WERI-Rb-1 (cell line): ENCODE measurements around the gene TCEANC2.
"Not testable (repeated sequence)": the region's sequence is repeated elsewhere in the genome, so short reads cannot be mapped to it uniquely, and the experiment has no call there.

Source experiments
- DNase-seq: peaks from one replicate; pipeline ENCODE4 v3.0.0-alpha.2; 2020
- H3K27ac ChIP-seq: fragments of 250-450 bp; sonication (Bioruptor Pico); 2 replicates; pipeline ENCODE4 v1.5.1; 2020; ENCODE audit warnings: mild to moderate bottlenecking, moderate library complexity
- H3K27me3 ChIP-seq: fragments of 250-450 bp; sonication (Bioruptor Pico); 2 replicates; pipeline ENCODE4 v1.5.1; 2021; ENCODE audit warnings: mild to moderate bottlenecking, low read depth, moderate library complexity; ENCODE audit not compliant: insufficient read depth, severe bottlenecking
- H3K36me3 ChIP-seq: fragments of 250-450 bp; sonication (Bioruptor Pico); 2 replicates; pipeline ENCODE4 v1.5.1; 2020; ENCODE audit warnings: mild to moderate bottlenecking, moderate library complexity
- H3K4me3 ChIP-seq: 2 replicates; pipeline ENCODE4 v1.5.1; 2011; ENCODE audit warnings: low read depth, mild to moderate bottlenecking, control low read depth, low read length
- H3K9me3 ChIP-seq: fragments of 250-450 bp; sonication (Bioruptor Pico); 2 replicates; pipeline ENCODE4 v1.5.1; 2021; ENCODE audit warnings: mild to moderate bottlenecking, moderate library complexity; ENCODE audit not compliant: severe bottlenecking
- TF ChIP-seq, protein P1 (sequence below): IDR thresholded peaks from 2 replicates; pipeline ENCODE4 v1.5.1; 2011; ENCODE audit warnings: low read depth, mild to moderate bottlenecking, control low read depth, inconsistent platforms, low read length

The TCEANC2 gene

DNA sequence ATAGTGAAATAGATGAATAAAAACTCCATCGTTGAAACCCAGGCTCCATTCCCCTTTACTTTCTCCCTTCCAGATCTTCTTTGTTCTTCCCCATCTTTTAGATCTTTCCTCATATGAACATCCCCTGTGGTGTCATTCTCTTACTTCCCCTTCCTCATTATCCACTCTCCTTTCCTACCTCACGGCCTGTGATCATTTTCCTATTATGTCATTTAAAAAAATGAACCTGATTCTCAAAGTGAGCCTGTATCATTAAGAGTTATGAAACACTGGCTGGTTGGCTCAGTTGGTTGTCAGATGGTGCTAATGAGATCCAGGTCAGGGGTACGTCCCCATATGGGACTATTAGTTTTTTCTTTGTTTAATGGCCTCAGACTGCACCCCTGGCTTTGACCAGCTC, 38.3 kb downstream of the TCEANC2 start:
- H3K4me3 ChIP-seq = no peak overlapping the region
- no peaks in the 10 kb centered on the region for H3K9me3 ChIP-seq
- no peaks in the 10 kb centered on the region; the same call in 1 of the 2 replicates for H3K36me3 ChIP-seq
- TF ChIP-seq, protein P1, sequence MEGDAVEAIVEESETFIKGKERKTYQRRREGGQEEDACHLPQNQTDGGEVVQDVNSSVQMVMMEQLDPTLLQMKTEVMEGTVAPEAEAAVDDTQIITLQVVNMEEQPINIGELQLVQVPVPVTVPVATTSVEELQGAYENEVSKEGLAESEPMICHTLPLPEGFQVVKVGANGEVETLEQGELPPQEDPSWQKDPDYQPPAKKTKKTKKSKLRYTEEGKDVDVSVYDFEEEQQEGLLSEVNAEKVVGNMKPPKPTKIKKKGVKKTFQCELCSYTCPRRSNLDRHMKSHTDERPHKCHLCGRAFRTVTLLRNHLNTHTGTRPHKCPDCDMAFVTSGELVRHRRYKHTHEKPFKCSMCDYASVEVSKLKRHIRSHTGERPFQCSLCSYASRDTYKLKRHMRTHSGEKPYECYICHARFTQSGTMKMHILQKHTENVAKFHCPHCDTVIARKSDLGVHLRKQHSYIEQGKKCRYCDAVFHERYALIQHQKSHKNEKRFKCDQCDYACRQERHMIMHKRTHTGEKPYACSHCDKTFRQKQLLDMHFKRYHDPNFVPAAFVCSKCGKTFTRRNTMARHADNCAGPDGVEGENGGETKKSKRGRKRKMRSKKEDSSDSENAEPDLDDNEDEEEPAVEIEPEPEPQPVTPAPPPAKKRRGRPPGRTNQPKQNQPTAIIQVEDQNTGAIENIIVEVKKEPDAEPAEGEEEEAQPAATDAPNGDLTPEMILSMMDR = no peak
- H3K27ac ChIP-seq = no peak overlapping the region
- no peak for DNase-seq
- H3K27me3 ChIP-seq = no peaks in the 10 kb centered on the region

DNA sequence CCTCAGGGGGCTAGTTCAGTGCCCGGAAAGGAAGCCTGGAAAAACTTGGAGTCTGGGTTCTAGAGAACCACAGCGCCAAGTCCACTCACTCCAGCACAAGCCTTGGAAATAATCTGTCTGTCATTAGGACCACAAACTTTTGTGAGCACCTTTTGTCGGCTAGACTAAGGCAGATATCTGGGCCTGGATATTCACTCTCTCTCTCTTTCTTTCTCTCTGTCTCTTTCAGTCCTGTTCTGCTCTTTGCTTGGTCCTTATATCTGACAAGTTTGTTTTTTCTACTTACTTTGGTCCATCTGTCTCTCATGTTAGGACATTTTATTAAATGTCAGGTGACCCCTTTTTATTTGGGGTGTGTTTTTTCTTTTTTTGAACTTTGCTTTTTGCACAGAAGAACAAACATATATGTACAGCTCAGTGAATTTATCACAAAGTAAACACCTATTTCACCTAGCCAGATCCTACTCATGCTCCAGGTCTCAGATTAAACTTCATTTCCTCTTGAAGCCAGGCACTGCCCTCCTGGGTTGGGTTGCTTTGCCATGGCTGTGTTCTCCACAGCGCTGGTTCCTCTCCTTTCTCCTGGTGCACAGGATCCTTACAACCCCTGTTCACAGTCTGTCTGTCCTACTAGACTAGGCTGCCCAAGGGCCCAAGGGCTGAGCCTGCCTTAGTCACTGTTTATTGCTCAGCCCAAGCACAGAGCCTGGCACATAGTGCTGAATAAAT, 40.8 kb downstream of the TCEANC2 start:
- Histone ChIP-seq H3K36me3 (no peaks in the 10 kb centered on the region; the same call in 1 of the 2 replicates), H3K27ac (no peak overlapping the region), H3K9me3 (no peaks in the 10 kb centered on the region), H3K4me3 (no peak overlapping the region), H3K27me3 (no peaks in the 10 kb centered on the region)
- TF ChIP-seq, protein P1 = no peak
- DNase-seq = no peak

DNA sequence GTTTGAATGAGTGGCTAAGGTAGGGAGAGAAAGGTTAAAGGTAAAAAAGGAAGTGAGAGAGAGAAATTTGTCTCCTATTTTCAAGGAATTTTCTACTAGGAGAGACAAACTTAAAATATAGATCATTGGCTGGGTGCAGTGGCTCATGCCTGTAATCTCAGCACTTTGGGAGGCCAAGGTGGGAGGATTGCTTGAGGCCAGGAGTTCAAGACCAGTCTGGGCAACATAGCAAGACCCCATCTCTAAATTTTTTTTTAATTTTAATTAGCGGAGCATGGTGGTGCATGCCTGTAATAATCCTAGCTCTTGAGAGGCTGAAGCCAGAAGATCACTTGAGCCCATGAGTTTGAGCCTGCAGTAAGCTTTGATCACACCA, 41.3 kb downstream of the TCEANC2 start:
- not testable (repeated sequence) for DNase-seq, H3K36me3 ChIP-seq, H3K9me3 ChIP-seq, H3K27me3 ChIP-seq, H3K4me3 ChIP-seq, H3K27ac ChIP-seq

DNA sequence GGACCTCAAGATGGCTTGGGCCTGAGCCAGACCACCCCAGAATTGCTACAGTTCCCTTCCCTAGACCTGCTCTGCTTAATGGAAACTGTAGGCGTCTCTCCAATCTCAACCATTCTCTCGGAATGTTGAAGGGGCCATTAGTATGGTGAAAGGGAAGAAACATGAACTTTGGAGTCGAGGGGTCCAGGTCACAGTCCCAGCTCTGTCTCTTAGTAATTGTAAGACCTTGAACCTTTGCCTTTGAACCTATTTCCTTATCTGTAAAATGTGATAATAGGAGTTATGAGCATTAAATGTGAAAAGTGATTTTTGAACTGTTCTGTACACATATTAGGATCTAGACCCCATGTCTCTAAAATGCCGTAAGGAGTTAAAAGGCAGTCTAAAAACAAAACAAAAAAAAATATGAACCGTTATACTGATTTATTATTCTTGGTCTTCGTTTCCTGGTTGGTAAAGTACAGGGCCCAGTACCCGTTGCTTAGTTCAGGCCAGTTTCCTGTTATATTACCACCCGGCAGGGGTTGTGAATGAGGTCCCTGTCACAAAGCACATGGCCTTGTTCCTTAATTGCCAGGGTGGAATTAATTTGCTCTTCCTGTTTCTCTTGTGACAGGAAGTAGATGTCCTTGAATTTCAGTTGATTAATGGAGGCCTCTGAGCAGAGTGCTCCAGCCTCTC, 42.3 kb downstream of the TCEANC2 start:
- no peak overlapping the region for H3K27ac ChIP-seq
- TF ChIP-seq, protein P1 = no peak
- no peaks in the 10 kb centered on the region; the same call in 1 of the 2 replicates for H3K36me3 ChIP-seq
- no peaks in the 10 kb centered on the region for H3K9me3 ChIP-seq
- no peak overlapping the region for H3K4me3 ChIP-seq
- H3K27me3 ChIP-seq = no peaks in the 10 kb centered on the region
- no peak for DNase-seq

DNA sequence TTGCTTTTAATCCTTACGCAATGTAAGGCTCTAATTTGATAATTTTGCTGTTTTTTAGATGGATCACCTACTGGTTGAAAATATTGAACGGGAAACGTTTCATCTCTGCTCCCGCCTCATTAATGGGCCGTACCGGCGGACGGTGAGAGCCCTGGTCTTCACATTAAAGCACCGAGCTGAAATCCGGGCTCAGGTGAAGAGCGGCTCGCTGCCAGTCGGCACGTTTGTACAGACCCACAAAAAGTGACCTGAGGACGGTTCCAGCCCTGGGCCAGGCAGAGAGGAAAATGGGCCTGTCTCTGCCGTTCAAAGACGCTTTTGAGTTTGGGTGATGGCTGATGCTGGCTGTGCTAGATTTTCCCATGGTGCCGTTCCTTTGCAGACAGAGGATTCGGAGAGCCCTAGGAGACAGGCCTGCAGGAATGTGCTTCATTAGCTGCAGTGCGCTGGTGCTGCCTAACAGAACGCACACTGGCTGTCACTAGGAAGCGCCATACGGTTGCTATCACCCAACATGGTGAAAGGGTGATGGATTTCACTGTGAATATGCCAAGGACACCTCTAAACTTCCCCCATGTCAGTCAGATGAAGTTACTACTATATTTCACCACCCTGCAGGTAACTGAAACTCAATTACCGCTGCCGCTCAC, 42.9 kb downstream of the TCEANC2 start:
- Histone ChIP-seq H3K9me3 (no peaks in the 10 kb centered on the region), H3K36me3 (no peaks in the 10 kb centered on the region; the same call in 1 of the 2 replicates), H3K27ac (no peak overlapping the region), H3K4me3 (no peak overlapping the region), H3K27me3 (no peaks in the 10 kb centered on the region)
- TF ChIP-seq, protein P1 = no peak
- no peak for DNase-seq

DNA sequence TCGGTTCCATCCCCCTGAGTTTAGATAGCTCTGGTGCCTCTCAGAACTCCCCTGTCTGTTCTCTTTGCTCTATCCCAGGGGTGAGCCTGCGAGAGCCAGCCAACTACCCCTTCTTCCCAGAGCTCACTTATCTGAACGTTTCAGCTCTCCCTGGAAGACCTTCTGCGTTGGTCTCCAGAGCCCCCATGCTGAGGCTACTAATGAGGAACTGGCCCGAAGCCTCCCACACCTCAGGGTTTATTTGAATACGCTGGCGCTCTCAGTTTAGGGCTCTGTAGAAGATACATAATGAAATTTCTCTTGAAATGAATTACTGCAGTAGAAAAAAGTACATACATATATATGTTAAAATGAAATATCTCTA, 43.5 kb downstream of the TCEANC2 start:
- Histone ChIP-seq H3K36me3 (no peaks in the 10 kb centered on the region; the same call in 1 of the 2 replicates), H3K4me3 (no peak overlapping the region), H3K27me3 (no peaks in the 10 kb centered on the region), H3K9me3 (no peaks in the 10 kb centered on the region), H3K27ac (no peak overlapping the region)
- no peak for DNase-seq
- TF ChIP-seq, protein P1 = no peak
